HUES64 (cell line): Measurements from ENCODE around the gene PDGFRB.

ENCODE experiments used
- H3K27ac ChIP-seq: 2 replicates; pipeline ENCODE4 v1.7.0; 2013; ENCODE audit warnings: low read depth, low read length, inconsistent platforms
- H3K27me3 ChIP-seq: 2 replicates; pipeline ENCODE4 v1.6.1; 2013; ENCODE audit warnings: mild to moderate bottlenecking, low read length; ENCODE audit not compliant: insufficient read depth
- H3K36me3 ChIP-seq: 2 replicates; pipeline ENCODE4 v1.6.1; 2013; ENCODE audit warnings: mild to moderate bottlenecking, low read length; ENCODE audit not compliant: insufficient read depth
- H3K4me1 ChIP-seq: 2 replicates; pipeline ENCODE4 v1.6.1; 2013; ENCODE audit warnings: mild to moderate bottlenecking, low read length, moderate library complexity; ENCODE audit not compliant: insufficient read depth
- H3K4me3 ChIP-seq: 2 replicates; pipeline ENCODE4 v1.5.1; 2013; ENCODE audit warnings: mild to moderate bottlenecking, low read length, moderate library complexity
- H3K9ac ChIP-seq: 2 replicates; pipeline ENCODE4 v1.6.1; 2013; ENCODE audit warnings: mild to moderate bottlenecking, low read depth, low read length
- H3K9me3 ChIP-seq: 2 replicates; pipeline ENCODE4 v1.6.1; 2013; ENCODE audit warnings: low read depth, low read length; ENCODE audit not compliant: insufficient read depth
- WGBS: fragments of 150-250, 120-280 bp; methylation state at CpG from one replicate; pipeline ENCODE4 v1.1.7; 2013; ENCODE audit warnings: missing lambda C conversion rate; 5-methylcytosine and 5-hydroxymethylcytosine counted together

The PDGFRB gene

DNA sequence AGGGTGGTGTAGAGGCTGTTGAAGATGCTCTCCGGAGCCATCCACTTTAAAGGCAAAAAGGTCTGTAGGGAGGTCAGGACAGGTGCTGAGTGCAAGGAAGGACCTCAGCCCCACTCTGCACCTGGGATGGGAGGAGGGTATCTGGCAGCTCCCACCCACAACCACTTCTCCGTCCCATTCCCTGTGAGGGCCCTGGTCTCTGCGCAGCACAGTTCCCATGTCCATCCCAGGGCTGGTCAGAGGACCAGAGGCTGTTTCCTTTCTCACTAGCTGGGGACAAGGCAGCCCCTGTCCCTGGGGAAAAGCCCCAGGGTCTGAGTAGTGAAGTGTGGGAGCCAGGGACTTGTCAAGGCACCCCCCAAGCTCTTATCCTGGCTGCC, 35.6 kb downstream of the PDGFRB start:
- Histone ChIP-seq H3K4me1 (peaks cover 5% of the 10 kb centered on the region; the same call in 1 of the 2 replicates), H3K9ac (no peak overlapping the region), H3K36me3 (no peaks in the 10 kb centered on the region), H3K27me3 (no peaks in the 10 kb centered on the region), H3K27ac (no peak overlapping the region), H3K4me3 (no peak overlapping the region), H3K9me3 (no peaks in the 10 kb centered on the region)
- 78% methylated on average over 3 of the region's 3 CpGs for WGBS

DNA sequence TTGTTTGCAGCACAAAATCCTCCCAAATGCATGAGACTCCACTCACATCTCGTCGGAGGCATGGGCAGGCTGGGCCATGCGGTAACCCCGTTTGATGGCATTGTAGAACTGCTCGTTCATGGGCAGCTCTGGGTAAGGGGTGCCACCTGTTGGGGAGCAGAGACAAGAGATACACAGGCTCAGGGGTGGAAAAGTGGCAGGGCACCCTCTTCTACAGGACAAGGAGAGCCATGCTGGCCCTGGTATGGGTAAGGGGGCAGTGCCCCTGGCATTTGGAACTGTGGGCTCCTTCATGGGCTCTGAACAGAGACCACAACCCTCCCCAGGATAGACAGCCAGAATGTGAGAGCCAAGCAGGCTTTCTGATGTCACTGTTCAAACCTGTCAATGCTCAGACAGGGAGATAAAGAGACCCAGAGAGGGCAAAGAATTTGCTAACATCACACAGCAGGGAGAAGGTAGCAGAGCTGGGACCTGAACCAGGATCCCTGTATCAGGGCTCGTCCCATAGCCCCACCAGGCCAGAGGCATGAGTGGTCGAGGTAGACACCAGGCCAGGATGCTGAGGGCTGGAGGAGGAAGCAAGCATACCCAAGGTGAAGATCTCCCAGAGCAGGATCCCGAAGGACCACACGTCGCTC, 36.1 kb downstream of the PDGFRB start:
- Histone ChIP-seq H3K36me3 (no peaks in the 10 kb centered on the region), H3K9ac (no peak overlapping the region), H3K9me3 (no peaks in the 10 kb centered on the region), H3K4me3 (no peak overlapping the region), H3K27ac (no peak overlapping the region), H3K27me3 (no peaks in the 10 kb centered on the region), H3K4me1 (peaks cover 5% of the 10 kb centered on the region; the same call in 1 of the 2 replicates)
- 94% methylated on average over 10 of the region's 10 CpGs for WGBS

DNA sequence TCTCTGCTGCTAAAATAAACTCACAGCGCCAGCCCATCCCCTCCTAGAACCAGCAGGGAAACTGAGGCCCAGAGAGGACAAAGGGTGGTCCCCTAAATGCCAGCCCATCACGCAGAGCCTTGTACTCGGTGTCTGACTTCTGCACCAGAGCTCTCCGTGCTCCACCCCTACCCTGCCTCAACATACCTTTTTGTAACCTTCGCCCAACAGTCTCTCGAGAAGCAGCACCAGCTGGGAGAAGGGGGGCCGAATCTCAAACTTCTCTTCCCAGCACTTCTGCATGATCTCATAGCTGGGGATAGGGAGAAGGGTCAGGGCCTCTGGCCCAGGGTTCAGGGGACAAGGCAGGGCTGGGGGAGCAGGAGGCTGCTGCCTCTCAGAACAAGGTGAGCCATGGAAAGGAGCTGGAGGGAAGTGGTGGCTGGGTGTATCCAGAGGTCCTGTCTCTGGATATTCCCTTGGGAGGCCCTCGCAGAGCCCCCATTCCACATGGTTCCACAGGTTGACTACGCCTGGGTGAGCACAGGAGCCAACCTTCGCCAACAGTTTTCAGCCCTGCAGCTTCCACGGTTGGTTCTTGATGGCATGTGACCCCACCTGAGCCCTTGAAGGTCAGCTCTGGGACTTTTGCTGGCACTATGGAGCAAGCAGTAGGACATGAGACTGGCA, 37.0 kb downstream of the PDGFRB start:
- WGBS: 94% methylated on average over 11 of the region's 11 CpGs
- no peaks in the 10 kb centered on the region for H3K27me3 ChIP-seq
- no peaks in the 10 kb centered on the region for H3K36me3 ChIP-seq
- no peaks in the 10 kb centered on the region for H3K9me3 ChIP-seq
- no peak overlapping the region for H3K9ac ChIP-seq
- no peak overlapping the region for H3K27ac ChIP-seq
- H3K4me1 ChIP-seq: peaks cover 5% of the 10 kb centered on the region; the same call in 1 of the 2 replicates
- no peak overlapping the region for H3K4me3 ChIP-seq

DNA sequence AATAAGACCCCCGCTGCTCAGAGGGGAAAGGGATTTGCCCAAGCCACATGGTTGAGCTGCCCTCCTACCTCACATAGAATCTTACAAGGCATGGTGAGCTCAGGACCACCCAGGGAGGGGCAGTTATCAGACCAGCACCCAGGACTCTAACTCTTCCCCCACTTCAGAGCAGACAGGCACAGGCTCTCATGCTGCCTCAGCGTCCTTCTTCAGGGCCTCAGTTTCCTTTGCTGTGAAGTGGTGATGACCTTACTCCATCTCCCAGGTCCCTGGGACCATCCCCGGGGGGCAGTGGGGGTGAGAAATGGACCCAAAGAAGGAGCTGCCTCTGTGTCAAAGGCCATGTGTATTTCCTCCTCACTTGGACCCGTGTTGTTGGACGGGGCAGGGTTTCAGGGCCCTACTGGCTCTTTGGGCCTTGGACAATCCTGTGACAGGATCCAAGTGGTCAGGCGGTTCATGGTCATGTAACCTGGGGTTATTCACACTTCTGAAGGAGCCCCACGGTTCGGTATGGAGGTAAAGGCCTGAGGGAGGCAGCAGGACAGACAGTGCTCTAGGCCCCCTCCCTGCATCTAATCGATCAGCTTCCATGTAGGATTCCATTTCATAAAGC, 37.6 kb downstream of the PDGFRB start:
- no peaks in the 10 kb centered on the region for H3K9me3 ChIP-seq
- no peak overlapping the region for H3K4me3 ChIP-seq
- H3K9ac ChIP-seq: no peak overlapping the region
- no peak overlapping the region for H3K27ac ChIP-seq
- WGBS: 82% methylated on average over 9 of the region's 9 CpGs
- H3K36me3 ChIP-seq: no peaks in the 10 kb centered on the region
- H3K4me1 ChIP-seq: peaks cover 9% of the 10 kb centered on the region; the same call in 1 of the 2 replicates
- H3K27me3 ChIP-seq: no peaks in the 10 kb centered on the region

DNA sequence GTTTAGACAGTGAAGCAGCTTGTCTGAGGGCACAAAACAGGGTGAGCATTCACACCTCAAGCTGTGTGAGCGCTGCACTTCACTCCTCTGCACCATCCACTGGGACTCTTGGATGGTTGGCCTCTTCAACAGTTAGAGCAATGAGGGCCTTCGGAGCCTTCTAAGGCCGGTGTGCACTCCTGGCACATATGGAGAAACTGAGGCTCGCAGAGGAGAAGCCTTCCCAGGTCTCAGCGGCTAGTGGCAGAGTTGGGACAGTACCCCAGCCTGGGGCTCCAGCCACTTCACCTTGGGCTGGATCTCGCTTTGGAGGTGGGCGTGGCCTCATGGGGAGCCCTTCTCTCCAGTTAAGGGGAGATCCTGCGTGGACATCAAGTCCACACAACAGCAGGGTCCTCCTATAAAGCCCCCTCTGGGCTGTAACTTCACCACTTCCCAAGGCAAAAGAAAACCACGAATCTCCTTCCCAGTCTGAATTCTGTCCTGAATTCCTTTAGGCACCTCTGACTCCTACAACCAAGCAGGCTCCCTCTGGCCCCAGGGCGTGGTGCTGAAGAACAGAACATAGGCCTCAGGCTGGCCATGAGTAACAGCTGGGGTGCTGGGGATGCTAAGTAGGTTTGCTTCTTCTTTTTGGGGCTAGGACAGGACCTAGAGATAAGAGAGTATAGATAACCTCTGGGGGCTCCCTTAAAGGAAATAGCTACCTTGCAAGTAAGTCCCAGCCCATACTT, 38.8 kb downstream of the PDGFRB start:
- peaks cover 20% of the 10 kb centered on the region; the same call in 1 of the 2 replicates for H3K4me1 ChIP-seq
- H3K9ac ChIP-seq: no peak overlapping the region

DNA sequence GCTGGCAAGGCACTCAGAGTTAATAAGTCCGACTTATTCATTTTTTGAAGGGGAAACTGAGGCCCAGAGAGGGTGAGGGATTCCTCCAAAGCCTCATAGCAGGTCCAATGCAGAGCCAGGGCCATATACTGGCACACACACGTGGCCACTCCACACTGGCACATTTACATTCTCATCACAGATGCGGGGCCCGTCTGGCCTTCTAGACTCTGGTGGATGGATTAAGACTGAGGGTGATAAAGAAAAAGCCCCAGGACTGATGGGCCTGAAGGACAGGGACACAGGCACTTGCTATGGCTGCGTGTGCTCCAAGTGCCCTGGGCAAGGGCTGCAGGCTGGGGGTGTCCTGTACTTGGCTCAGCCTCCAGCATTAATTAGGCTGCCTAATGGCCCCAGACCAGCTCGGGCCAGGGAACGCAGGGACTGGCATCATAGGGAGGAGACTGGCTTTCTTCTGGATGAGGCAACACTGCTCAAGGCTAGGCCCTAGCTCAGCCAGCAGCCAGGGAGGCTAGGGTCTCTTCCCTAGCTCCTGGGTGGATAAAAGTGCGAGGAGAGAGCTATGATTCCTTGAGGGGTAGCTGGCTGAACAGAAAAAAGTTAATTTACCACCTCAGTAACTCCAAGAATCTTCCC, 40.8 kb downstream of the PDGFRB start:
- no peaks in the 10 kb centered on the region for H3K36me3 ChIP-seq
- 86% methylated on average over 8 of the region's 8 CpGs for WGBS
- H3K27me3 ChIP-seq: no peaks in the 10 kb centered on the region
- no peak overlapping the region for H3K4me3 ChIP-seq
- peaks cover 20% of the 10 kb centered on the region; the same call in 1 of the 2 replicates for H3K4me1 ChIP-seq
- no peaks in the 10 kb centered on the region for H3K9me3 ChIP-seq
- H3K9ac ChIP-seq: no peak overlapping the region
- no peak overlapping the region for H3K27ac ChIP-seq

More for the DNA sequence above, 38.8 kb downstream of the PDGFRB start:
- H3K27ac ChIP-seq: no peak overlapping the region
- no peaks in the 10 kb centered on the region for H3K27me3 ChIP-seq
- no peak overlapping the region for H3K4me3 ChIP-seq
- H3K36me3 ChIP-seq: no peaks in the 10 kb centered on the region
- WGBS: 91% methylated on average over 10 of the region's 10 CpGs
- H3K9me3 ChIP-seq: no peaks in the 10 kb centered on the region

DNA sequence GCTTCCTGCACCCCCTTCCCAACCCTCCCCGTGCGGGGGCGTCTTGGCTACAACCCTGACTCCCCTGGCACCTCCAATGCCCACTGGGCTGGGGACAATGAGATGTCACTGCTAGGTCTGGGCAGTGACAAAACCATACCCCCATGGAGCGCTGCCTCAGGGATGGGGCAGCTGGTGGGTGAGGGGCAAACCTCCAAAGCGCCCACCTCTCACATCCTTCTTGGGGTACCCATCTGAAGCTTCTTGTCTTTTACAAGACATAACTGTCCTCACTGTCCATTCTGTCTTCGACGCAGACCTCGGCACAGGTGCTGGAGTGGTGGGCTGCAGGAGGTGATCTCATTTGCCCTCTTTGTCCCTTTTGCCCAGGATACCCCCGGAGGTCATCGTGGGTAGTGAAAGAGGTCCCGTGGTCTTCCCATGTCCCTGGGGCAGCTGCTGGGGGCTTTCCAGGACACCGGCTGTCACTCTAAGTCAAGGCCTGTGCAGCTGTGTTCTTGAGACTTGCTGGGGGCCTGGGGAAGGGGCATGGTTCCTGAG, 41.5 kb downstream of the PDGFRB start:
- WGBS: 93% methylated on average over 12 of the region's 12 CpGs
- Histone ChIP-seq H3K4me1 (peaks cover 20% of the 10 kb centered on the region; the same call in 1 of the 2 replicates), H3K27me3 (no peaks in the 10 kb centered on the region), H3K9ac (no peak overlapping the region), H3K27ac (no peak overlapping the region), H3K36me3 (no peaks in the 10 kb centered on the region), H3K9me3 (no peaks in the 10 kb centered on the region), H3K4me3 (no peak overlapping the region)

DNA sequence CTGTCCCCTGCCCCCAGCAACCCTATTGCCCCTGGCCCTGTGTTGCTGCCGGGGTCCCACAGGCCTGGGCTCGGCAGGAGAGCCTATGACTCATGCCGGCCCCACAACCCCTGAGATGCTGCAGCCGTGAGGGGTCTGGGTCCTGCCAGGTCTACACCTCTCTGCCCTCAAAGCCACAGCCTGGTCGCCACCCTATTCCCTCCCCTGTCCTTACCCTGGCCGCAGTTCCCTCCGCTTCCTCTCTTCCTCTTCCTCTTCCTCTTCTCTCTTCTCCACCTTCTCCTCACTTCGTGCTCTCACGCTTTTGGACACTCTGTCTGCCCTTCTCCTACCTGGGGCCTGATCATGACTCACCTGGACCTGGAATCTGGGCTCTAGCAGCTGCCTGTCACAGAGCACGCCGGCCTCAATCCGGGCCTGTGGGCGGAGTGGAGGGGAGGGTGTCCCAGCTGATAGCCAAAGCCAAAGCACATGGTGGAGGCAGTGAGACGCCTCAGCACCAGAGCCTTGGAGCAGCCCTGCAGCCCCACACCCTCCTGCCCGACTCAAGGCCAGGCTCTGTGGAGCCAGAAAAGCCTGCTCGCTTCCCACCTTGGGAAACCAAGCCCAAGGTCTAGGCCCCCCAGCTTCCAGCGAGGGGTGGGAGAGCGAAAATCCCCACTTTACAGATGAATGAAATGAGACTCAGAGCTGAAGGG, 42.4 kb downstream of the PDGFRB start:
- Histone ChIP-seq H3K9ac (no peak overlapping the region), H3K36me3 (no peaks in the 10 kb centered on the region), H3K27me3 (no peaks in the 10 kb centered on the region), H3K27ac (no peak overlapping the region), H3K9me3 (no peaks in the 10 kb centered on the region), H3K4me1 (peaks cover 20% of the 10 kb centered on the region; the same call in 1 of the 2 replicates), H3K4me3 (no peak overlapping the region)
- WGBS: 73% methylated on average over 18 of the region's 18 CpGs

DNA sequence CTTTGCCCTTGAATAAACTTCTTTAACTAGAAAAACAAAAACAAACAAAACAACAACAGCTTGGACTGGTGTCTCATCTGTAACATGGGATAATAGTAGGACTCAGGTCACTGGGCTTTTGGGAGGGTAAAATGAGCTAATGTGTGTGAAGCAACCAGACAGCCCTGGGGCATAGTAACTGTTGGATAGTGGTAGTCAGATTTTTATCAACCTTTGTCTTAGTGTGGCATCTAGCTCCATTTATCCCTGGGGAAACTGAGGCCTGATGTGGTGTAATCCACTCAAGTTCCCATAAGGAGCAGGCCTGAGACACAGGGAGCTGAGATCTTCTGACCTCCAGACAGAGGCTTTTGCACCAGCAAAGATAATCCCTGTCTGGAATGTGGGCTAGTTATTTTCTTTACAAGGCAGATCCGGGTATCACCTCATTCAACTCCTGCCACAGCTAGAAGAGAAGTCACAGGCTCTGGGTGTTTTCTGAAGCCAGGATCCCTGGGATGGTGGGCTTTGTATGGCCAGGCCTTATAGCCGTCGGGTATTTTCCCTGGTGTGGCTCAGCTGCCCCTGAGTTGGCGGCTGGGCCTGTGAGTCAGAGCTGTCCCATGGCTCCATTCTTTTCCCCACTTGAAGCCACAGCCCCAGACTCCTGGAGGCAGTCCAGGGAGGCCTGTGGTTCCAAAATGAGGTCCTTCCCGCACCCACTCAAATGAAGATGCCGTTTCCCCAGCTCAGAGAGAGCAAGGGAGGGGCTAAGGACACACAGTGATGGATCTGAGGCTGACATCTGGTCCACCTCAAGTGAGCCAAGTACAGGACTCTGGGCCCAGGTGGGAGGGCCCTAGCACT, 43.2 kb downstream of the PDGFRB start:
- Histone ChIP-seq H3K27ac (no peak overlapping the region), H3K4me1 (0 out of 2 replicates have a peak, but pooled peaks cover 16% of the 10 kb centered on the region), H3K9ac (no peak overlapping the region), H3K9me3 (no peaks in the 10 kb centered on the region), H3K36me3 (no peaks in the 10 kb centered on the region), H3K27me3 (no peaks in the 10 kb centered on the region), H3K4me3 (no peak overlapping the region)
- 73% methylated on average over 6 of the region's 6 CpGs for WGBS
